HL-60 (cell line): Measurements from ENCODE around the gene PKD1.
"Not testable (repeated sequence)": the region's sequence is repeated elsewhere in the genome, so short reads cannot be mapped to it uniquely, and the experiment has no call there.

Source experiments
- GABPA ChIP-seq: IDR thresholded peaks from 2 replicates; pipeline ENCODE4 v1.6.1; 2012; ENCODE audit warnings: low read depth
- POLR2AphosphoS5 ChIP-seq: IDR thresholded peaks from 2 replicates; pipeline ENCODE4 v1.6.1; 2012; ENCODE audit warnings: low read depth
- SPI1 ChIP-seq: IDR thresholded peaks from 2 replicates; pipeline ENCODE4 v1.6.1; 2012; ENCODE audit warnings: low read depth, mild to moderate bottlenecking, borderline replicate concordance
- TF ChIP-seq, protein P1 (sequence below): IDR thresholded peaks from one replicate; pipeline ENCODE4 v1.5.1; 2011; ENCODE audit warnings: low read length, control low read depth, inconsistent platforms; ENCODE audit not compliant: insufficient read depth
- TF ChIP-seq, protein P2 (sequence below): IDR thresholded peaks from 2 replicates; pipeline ENCODE4 v1.6.1; 2012; ENCODE audit warnings: low read depth; ENCODE audit not compliant: insufficient replicate concordance

DNA sequence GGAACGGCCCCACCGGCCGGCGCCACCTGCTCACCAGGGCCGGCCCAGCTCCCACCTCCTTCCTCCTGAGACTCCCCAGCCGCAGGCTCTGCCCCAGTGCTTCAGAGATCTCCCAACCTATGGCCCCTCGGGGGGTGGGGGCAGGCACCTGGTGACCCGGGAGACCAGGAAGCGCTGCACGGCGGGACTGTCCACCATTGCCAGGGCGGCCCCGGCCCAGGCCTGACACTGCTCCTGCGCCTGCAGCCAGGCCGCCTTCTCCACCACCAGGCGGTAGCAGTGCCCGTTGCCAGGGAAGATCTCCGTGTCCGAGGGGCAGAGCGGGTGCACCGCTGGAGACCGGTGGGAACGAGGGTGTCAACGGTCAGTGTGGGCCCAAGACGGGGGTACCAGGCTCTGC, 18.4 kb downstream of the PKD1 start:
- TF ChIP-seq, protein P1, sequence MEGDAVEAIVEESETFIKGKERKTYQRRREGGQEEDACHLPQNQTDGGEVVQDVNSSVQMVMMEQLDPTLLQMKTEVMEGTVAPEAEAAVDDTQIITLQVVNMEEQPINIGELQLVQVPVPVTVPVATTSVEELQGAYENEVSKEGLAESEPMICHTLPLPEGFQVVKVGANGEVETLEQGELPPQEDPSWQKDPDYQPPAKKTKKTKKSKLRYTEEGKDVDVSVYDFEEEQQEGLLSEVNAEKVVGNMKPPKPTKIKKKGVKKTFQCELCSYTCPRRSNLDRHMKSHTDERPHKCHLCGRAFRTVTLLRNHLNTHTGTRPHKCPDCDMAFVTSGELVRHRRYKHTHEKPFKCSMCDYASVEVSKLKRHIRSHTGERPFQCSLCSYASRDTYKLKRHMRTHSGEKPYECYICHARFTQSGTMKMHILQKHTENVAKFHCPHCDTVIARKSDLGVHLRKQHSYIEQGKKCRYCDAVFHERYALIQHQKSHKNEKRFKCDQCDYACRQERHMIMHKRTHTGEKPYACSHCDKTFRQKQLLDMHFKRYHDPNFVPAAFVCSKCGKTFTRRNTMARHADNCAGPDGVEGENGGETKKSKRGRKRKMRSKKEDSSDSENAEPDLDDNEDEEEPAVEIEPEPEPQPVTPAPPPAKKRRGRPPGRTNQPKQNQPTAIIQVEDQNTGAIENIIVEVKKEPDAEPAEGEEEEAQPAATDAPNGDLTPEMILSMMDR: not testable (repeated sequence)
- TF ChIP-seq POLR2AphosphoS5, SPI1, GABPA: not testable (repeated sequence)
- TF ChIP-seq, protein P2, sequence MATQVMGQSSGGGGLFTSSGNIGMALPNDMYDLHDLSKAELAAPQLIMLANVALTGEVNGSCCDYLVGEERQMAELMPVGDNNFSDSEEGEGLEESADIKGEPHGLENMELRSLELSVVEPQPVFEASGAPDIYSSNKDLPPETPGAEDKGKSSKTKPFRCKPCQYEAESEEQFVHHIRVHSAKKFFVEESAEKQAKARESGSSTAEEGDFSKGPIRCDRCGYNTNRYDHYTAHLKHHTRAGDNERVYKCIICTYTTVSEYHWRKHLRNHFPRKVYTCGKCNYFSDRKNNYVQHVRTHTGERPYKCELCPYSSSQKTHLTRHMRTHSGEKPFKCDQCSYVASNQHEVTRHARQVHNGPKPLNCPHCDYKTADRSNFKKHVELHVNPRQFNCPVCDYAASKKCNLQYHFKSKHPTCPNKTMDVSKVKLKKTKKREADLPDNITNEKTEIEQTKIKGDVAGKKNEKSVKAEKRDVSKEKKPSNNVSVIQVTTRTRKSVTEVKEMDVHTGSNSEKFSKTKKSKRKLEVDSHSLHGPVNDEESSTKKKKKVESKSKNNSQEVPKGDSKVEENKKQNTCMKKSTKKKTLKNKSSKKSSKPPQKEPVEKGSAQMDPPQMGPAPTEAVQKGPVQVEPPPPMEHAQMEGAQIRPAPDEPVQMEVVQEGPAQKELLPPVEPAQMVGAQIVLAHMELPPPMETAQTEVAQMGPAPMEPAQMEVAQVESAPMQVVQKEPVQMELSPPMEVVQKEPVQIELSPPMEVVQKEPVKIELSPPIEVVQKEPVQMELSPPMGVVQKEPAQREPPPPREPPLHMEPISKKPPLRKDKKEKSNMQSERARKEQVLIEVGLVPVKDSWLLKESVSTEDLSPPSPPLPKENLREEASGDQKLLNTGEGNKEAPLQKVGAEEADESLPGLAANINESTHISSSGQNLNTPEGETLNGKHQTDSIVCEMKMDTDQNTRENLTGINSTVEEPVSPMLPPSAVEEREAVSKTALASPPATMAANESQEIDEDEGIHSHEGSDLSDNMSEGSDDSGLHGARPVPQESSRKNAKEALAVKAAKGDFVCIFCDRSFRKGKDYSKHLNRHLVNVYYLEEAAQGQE: not testable (repeated sequence)
